ENCODE measurements around the gene NF2. TPM values are rescaled to one million over a fixed set of nuclear protein-coding genes. Genes with fewer than 3 reads are reported as not detected.

NF2 gene
- total RNA-seq, 1 donor from 2014 or later, result 17.3 TPM

GRCh38 chr22:29700206-29700899 lies 96.9 kb downstream of the NF2 start:
- DNase-seq (ENCODE audit: low spot score) (no peak), ATAC-seq (no peak)

DNA sequence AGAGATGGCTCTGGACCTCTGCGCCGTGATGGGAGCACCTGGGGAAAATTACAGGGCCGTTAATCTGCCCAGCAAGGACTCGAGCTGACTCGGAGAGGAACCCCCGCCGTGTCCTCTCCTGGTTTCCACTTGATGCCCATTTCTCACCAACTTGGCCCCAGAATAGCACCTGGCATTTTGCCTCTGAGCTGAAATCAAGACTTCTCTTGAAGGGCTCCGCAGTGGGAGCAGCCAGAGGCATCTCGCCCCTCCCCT lies 97.4 kb downstream of the NF2 start:
- no peak for ATAC-seq
- DNase-seq (ENCODE audit: low spot score), result no peak

- no peak for DNase-seq (ENCODE audit: low spot score)
Measured at GRCh38 chr22:29701155-29701999, 97.9 kb downstream of the NF2 start.

GRCh38 chr22:29702000-29702930 lies 98.8 kb downstream of the NF2 start:
- DNase-seq (ENCODE audit: low spot score) (no peak), ATAC-seq (peak; percentile 35)

More at GRCh38 chr22:29701155-29701999, 97.9 kb downstream of the NF2 start:
- ATAC-seq, result peak; percentile 67

DNA sequence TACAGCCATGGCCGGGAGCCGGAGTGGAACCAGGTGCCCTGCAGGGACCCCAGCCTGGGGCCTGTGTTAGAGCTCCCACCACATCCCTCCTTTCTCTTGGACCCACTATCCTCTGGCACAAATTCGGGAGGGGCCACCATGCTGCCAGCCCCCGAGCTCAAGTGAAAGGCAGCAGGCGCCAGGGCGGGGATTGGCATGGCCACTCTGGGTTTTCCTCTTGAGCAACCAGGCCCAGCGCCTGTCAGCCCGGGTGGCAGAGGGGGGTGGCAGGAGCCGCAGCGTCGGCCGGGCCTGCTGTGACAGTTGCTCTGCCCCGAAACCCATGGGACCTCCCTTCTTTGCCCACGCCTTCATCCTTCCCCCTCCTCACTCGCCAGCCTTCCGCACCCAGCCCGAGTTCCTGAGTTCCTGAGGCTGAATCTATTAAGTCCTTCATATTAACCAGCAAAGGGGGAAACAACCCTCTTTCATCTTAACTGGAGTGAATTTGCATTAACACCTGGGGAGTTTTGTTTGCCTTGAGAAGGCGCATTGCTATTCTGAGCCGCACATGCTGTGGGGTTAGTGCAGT lies 99.6 kb downstream of the NF2 start:
- ATAC-seq (peak; percentile 14), DNase-seq (ENCODE audit: low spot score) (no peak)

DNA sequence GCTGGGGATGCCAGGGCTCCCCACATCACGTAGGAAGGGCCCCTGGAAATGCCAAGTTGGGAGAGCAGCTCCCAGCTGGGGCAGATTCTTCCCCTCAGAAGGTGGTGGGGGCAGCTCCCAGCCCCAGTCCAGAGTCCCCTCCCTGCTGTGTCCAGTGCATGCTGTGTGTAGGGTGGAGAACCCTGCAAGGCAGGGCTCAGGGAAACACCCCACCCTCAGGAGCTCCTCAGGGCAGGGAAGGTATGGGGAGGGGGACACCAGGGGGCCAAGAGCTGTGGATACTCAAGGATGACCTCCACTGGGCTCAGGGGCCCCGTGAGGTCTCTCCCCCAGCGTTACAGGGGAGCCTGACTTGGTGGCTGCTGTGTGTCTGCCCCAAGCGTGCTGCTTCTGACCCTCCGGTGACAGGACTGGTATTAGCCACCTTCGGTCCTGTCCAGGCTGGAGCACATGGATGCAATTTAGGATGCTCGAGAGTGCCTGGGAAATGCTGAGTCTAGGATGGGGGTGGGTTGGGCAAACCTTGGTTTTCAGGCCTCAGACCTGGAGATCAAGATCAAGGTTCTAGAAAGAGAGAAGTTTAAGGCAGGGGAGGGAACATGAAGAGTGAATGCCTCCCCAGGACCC lies 100.2 kb downstream of the NF2 start:
- DNase-seq (ENCODE audit: low spot score) (no peak), ATAC-seq (no peak)

- ATAC-seq (peak; percentile 14), DNase-seq (ENCODE audit: low spot score) (no peak)
Measured at GRCh38 chr22:29704528-29705285, 101.3 kb downstream of the NF2 start.

GRCh38 chr22:29705651-29706050 lies 102.2 kb downstream of the NF2 start:
- no peak for DNase-seq (ENCODE audit: low spot score)
- ATAC-seq, result no peak

GRCh38 chr22:29706486-29706885 lies 103.1 kb downstream of the NF2 start:
- ATAC-seq (no peak), DNase-seq (ENCODE audit: low spot score) (no peak)

GRCh38 chr22:29707010-29707409 lies 103.6 kb downstream of the NF2 start:
- ATAC-seq, result no peak
- DNase-seq (ENCODE audit: low spot score), result no peak

- ATAC-seq (no peak), DNase-seq (ENCODE audit: low spot score) (no peak)
Measured at GRCh38 chr22:29707471-29707870, 104.0 kb downstream of the NF2 start.

- DNase-seq (ENCODE audit: low spot score) (no peak), ATAC-seq (no peak)
Measured at GRCh38 chr22:29710193-29710592, 106.8 kb downstream of the NF2 start.

DNA sequence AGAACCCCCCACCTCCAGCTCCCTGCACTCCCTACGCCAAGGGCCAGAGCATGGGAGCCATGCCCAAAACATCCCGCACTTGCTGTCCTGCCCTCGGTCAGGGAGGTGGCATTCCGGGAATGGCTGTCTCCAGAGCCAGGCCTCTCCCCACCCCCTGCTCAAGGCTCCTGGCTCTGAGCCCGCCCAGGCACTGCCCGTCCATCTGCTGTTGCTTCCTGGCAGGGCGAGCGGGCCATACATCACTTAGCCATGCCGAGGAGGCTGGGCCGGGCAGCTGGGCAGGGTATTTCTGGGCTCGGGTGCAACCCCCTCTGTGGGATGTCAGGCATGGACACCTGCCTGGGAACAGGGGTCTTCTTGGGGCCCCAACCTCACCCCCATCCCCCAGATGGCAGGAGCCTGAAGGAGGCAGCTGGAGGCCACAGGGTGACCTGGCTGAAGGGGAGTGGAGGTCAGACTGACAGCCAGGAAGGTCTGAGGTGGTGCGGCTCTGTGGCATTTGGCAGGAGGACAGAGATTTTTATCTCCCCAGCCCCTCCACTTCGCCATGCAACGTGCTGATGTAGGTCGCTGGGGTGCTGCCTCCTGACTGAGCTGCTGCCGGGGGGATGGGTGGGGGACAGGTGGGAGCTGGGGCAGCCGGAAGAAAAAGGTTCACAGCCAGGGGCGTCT lies 107.6 kb downstream of the NF2 start:
- DNase-seq (ENCODE audit: low spot score) (no peak), ATAC-seq (no peak)

GRCh38 chr22:29712119-29712518 lies 108.7 kb downstream of the NF2 start:
- DNase-seq (ENCODE audit: low spot score) (no peak), ATAC-seq (no peak)

- no peak for ATAC-seq
- no peak for DNase-seq (ENCODE audit: low spot score)
Measured at GRCh38 chr22:29713156-29713727, 109.8 kb downstream of the NF2 start.

DNA sequence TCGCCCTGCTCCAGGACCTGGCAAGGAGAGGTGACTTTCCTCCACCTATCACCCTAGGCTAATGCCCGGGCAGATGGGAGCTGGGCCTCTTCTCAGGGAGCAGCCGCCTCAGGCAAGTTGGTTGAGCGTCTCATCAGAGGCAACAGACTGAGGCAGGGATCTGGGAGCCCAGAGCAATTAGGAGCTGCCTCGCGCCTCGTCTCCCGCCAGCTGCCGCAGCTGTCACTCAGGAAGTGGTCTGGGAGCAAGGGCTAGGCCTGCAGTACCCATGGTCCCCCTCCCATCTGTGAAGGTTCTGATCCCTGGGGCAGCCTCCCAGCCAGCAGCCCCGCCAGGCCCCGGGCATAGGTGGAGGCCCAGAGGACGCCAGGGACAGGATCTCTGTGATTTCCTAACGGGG lies 111.8 kb downstream of the NF2 start:
- ATAC-seq (no peak), DNase-seq (ENCODE audit: low spot score) (no peak)

DNA sequence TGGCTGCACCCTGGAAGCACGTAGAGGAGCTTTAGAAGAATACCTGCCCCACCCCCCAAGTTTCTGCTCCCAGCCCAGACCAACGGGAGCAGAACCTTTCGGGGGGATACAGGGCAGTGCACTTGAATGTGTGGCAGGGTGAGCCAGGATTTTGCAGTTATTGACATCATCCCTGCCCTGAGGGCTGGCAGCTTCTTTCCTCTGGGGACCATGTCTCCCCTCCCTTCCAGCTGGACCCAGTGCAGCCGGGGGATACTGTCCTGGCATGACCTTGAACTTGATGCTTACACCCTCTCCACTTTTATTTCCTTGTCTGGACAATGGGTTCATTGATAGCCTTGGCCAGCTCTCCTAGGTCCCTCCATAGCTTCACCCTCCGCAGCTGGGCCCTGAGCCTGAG lies 112.3 kb downstream of the NF2 start:
- no peak for ATAC-seq
- DNase-seq (ENCODE audit: low spot score), result no peak

- ATAC-seq (peak; percentile 91), DNase-seq (ENCODE audit: low spot score) (peak; percentile 63)
Measured at GRCh38 chr22:29716814-29717545, 113.5 kb downstream of the NF2 start.
